Measurements from ENCODE around the gene PIP5KL1. TPM values are rescaled to one million over a fixed set of nuclear protein-coding genes. Genes with fewer than 3 reads are reported as not detected.

PIP5KL1 gene
- total RNA-seq, 1 donor from 2014 or later, result 1.2 TPM

- no peak for DNase-seq (ENCODE audit: low spot score)
- Mint-ChIP-seq H3K27ac (no peak overlapping the region), H3K4me3 (no peak overlapping the region), H3K36me3 (ENCODE audit: low read depth) (peaks cover 33% of the 10 kb centered on the region), H3K4me1 (ENCODE audit: low read depth) (peaks cover 85% of the 10 kb centered on the region), H3K9me3 (no peaks in the 10 kb centered on the region), H3K27me3 (ENCODE audit: insufficient read depth) (no peaks in the 10 kb centered on the region)
- intact Hi-C loops (cut with micrococcal nuclease), result no loop called here
These were observed 32.4 kb upstream of the PIP5KL1 start for GRCh38 chr9:127963041-127963358.

- intact Hi-C loops (cut with micrococcal nuclease), result no loop called here
- Mint-ChIP-seq H3K27ac (no peak overlapping the region), H3K27me3 (ENCODE audit: insufficient read depth) (no peaks in the 10 kb centered on the region), H3K4me1 (ENCODE audit: low read depth) (peaks cover 81% of the 10 kb centered on the region), H3K9me3 (no peaks in the 10 kb centered on the region), H3K4me3 (no peak overlapping the region), H3K36me3 (ENCODE audit: low read depth) (peaks cover 32% of the 10 kb centered on the region)
- DNase-seq (ENCODE audit: low spot score), result no peak
These were observed 31.7 kb upstream of the PIP5KL1 start for GRCh38 chr9:127962278-127962677.

- H3K4me1 Mint-ChIP-seq (ENCODE audit: low read depth), result peaks cover 75% of the 10 kb centered on the region
These were observed 31.1 kb upstream of the PIP5KL1 start for GRCh38 chr9:127961613-127962155.

DNA sequence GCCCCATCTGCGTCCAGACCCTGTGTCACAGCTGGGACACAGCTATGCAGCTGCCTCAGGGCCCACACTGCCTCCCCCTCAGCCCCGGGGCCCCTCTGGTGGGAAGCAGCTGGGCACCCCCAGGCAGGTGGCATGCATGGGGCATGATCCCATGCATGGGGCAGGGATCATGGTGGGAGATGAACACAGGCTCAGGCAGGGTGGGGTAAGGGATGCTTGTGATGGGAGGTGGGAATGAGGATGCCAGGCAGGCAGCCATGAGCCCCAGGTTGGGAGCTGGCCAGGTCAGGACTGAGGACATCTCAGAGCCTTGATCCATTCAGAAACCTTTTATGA, 30.5 kb upstream of the PIP5KL1 start:
- Mint-ChIP-seq H3K9me3 (no peaks in the 10 kb centered on the region), H3K36me3 (ENCODE audit: low read depth) (peaks cover 32% of the 10 kb centered on the region), H3K4me3 (no peak overlapping the region), H3K4me1 (ENCODE audit: low read depth) (peaks cover 73% of the 10 kb centered on the region), H3K27ac (no peak overlapping the region), H3K27me3 (ENCODE audit: insufficient read depth) (no peaks in the 10 kb centered on the region)
- intact Hi-C loops (cut with micrococcal nuclease), result no loop called here
- DNase-seq (ENCODE audit: low spot score), result no peak

More at GRCh38 chr9:127961613-127962155, 31.1 kb upstream of the PIP5KL1 start:
- no peak for DNase-seq (ENCODE audit: low spot score)
- intact Hi-C loops (cut with micrococcal nuclease), result no loop called here
- no peak overlapping the region for H3K27ac Mint-ChIP-seq
- no peak overlapping the region for H3K4me3 Mint-ChIP-seq
- no peaks in the 10 kb centered on the region for H3K27me3 Mint-ChIP-seq (ENCODE audit: insufficient read depth)
- no peaks in the 10 kb centered on the region for H3K9me3 Mint-ChIP-seq
- H3K36me3 Mint-ChIP-seq (ENCODE audit: low read depth), result peaks cover 32% of the 10 kb centered on the region

DNA sequence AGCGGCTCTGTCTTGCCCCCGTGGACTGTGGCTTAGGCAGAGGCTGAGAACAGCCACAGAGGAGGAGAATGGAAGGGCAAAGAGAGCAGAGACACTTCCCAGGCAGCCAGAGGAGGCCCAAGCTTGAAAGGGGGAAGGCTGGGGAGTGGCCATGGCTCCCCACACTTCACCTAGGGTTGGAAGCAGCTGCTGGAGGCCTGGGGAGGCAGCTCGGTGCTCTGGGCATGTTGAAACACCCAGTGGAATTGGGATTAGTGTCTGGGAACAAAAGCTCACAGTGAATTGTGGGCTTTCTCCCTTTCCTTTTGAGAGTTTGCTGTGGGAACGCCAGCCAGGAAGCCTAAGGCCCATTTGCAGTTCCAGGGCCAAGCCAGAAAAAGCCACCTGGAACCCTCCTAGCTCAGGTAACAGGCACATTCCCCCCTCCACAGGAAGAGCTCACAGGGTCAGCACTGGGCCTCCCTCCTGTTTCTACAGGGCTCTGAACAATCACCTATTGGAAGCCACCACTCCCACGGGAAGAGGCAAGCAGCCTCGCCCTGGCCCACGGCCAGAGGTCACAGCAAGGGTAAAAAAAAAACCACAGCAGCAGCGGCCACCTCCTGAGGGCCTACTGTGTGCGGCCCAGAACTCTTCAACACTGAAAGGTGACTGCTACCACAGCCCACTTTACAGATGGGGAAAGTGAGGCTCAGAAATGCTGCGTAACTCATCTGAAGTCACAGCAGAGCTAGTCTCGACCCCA, 30.0 kb upstream of the PIP5KL1 start:
- peak overlapping the region; percentile 47 for H3K27ac Mint-ChIP-seq
- peaks cover 34% of the 10 kb centered on the region for H3K36me3 Mint-ChIP-seq (ENCODE audit: low read depth)
- no peaks in the 10 kb centered on the region for H3K27me3 Mint-ChIP-seq (ENCODE audit: insufficient read depth)
- H3K9me3 Mint-ChIP-seq, result no peaks in the 10 kb centered on the region
- H3K4me1 Mint-ChIP-seq (ENCODE audit: low read depth), result peaks cover 74% of the 10 kb centered on the region
- no peak for DNase-seq (ENCODE audit: low spot score)
- intact Hi-C loops (cut with micrococcal nuclease), result no loop called here
- H3K4me3 Mint-ChIP-seq, result no peak overlapping the region

GRCh38 chr9:127959841-127960409, 29.3 kb upstream of the PIP5KL1 start:
- peak overlapping the region; percentile 47 for H3K27ac Mint-ChIP-seq
- H3K4me3 Mint-ChIP-seq, result peak overlapping the region; percentile 58
- no peak for DNase-seq (ENCODE audit: low spot score)
- intact Hi-C loops (cut with micrococcal nuclease), result loop anchor here (5.0 kb wide), 1 partner anchor 157 kb away; no protein-coding TSS in a partner anchor
- no peaks in the 10 kb centered on the region for H3K27me3 Mint-ChIP-seq (ENCODE audit: insufficient read depth)
- peaks cover 72% of the 10 kb centered on the region for H3K4me1 Mint-ChIP-seq (ENCODE audit: low read depth)
- no peaks in the 10 kb centered on the region for H3K9me3 Mint-ChIP-seq
- peaks cover 28% of the 10 kb centered on the region for H3K36me3 Mint-ChIP-seq (ENCODE audit: low read depth)

DNA sequence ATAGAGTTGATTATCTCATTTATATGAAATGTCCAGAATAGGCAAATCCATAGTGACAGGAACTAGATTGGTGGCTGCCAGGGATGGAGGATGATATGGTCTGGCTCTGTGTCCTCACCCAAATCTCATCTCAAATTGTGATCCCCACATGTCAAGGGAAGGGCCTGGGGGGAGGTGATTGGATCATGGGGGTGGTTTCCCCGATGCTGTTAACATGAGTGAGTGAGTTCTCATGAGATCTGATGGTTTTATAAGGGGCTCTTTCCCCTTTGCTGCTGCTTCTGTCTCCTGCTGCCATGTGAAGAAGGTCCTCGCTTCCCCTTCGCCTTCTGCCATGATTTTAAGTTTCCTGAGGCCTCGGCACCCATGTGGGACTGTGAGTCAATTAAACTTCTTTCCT, 28.8 kb upstream of the PIP5KL1 start:
- intact Hi-C loops (cut with micrococcal nuclease), result loop anchor here (5.0 kb wide), 1 partner anchor 158 kb away; no protein-coding TSS in a partner anchor
- Mint-ChIP-seq H3K27me3 (ENCODE audit: insufficient read depth) (no peaks in the 10 kb centered on the region), H3K9me3 (no peaks in the 10 kb centered on the region), H3K36me3 (ENCODE audit: low read depth) (peaks cover 28% of the 10 kb centered on the region), H3K4me1 (ENCODE audit: low read depth) (peaks cover 77% of the 10 kb centered on the region), H3K4me3 (no peak overlapping the region), H3K27ac (peak overlapping the region; percentile 26)
- no peak for DNase-seq (ENCODE audit: low spot score)

DNA sequence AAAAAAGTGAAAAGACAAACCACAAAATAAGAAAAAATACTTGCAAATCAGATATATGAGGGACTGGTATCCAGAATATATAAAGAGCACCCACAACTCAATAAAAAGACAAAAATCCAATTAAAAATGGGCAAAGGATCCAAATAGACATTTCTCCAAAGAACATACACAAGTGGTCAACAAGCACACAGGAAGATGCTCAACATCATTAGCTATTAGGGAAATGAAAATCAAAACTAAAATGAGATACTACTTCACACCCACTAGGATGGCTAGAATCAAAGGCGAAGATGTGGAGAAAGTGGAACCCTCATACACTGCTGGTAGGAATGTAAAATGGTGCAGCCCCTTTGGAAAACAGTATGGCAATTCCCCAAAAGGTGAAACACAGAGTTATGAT, 28.2 kb upstream of the PIP5KL1 start:
- Mint-ChIP-seq H3K4me1 (ENCODE audit: low read depth) (peaks cover 81% of the 10 kb centered on the region), H3K4me3 (no peak overlapping the region), H3K36me3 (ENCODE audit: low read depth) (peaks cover 28% of the 10 kb centered on the region), H3K27ac (no peak overlapping the region), H3K27me3 (ENCODE audit: insufficient read depth) (no peaks in the 10 kb centered on the region), H3K9me3 (no peaks in the 10 kb centered on the region)
- DNase-seq (ENCODE audit: low spot score), result no peak
- intact Hi-C loops (cut with micrococcal nuclease), result loop anchor here (5.0 kb wide), 1 partner anchor 159 kb away; no protein-coding TSS in a partner anchor

- no peaks in the 10 kb centered on the region for H3K9me3 Mint-ChIP-seq
- peaks cover 74% of the 10 kb centered on the region for H3K4me1 Mint-ChIP-seq (ENCODE audit: low read depth)
- DNase-seq (ENCODE audit: low spot score), result peak; percentile 56
- H3K4me3 Mint-ChIP-seq, result peak overlapping the region; percentile 12
- peak overlapping the region; percentile 73 for H3K27ac Mint-ChIP-seq
- H3K36me3 Mint-ChIP-seq (ENCODE audit: low read depth), result peaks cover 21% of the 10 kb centered on the region
- peaks cover 2% of the 10 kb centered on the region for H3K27me3 Mint-ChIP-seq (ENCODE audit: insufficient read depth)
- intact Hi-C loops (cut with micrococcal nuclease), result loop anchor here (1.0 to 5.0 kb wide), 5 partner anchors 12 to 162 kb away; no protein-coding TSS in a partner anchor
These were observed 24.9 kb upstream of the PIP5KL1 start for GRCh38 chr9:127955294-127956015.

- Mint-ChIP-seq H3K9me3 (no peaks in the 10 kb centered on the region), H3K4me1 (ENCODE audit: low read depth) (peaks cover 72% of the 10 kb centered on the region), H3K36me3 (ENCODE audit: low read depth) (peaks cover 20% of the 10 kb centered on the region), H3K4me3 (no peak overlapping the region), H3K27ac (no peak overlapping the region), H3K27me3 (ENCODE audit: insufficient read depth) (peaks cover 2% of the 10 kb centered on the region)
- DNase-seq (ENCODE audit: low spot score), result no peak
- intact Hi-C loops (cut with micrococcal nuclease), result loop anchor here (1.0 to 5.0 kb wide), 5 partner anchors 12 to 162 kb away; no protein-coding TSS in a partner anchor
These were observed 24.3 kb upstream of the PIP5KL1 start for GRCh38 chr9:127954831-127955293.

GRCh38 chr9:127953768-127954505, 23.4 kb upstream of the PIP5KL1 start:
- intact Hi-C loops (cut with micrococcal nuclease), result no loop called here
- Mint-ChIP-seq H3K4me1 (ENCODE audit: low read depth) (peaks cover 63% of the 10 kb centered on the region), H3K4me3 (no peak overlapping the region), H3K27me3 (ENCODE audit: insufficient read depth) (peaks cover 2% of the 10 kb centered on the region), H3K36me3 (ENCODE audit: low read depth) (peaks cover 13% of the 10 kb centered on the region), H3K27ac (peak overlapping the region; percentile 52), H3K9me3 (no peaks in the 10 kb centered on the region)
- DNase-seq (ENCODE audit: low spot score), result no peak

DNA sequence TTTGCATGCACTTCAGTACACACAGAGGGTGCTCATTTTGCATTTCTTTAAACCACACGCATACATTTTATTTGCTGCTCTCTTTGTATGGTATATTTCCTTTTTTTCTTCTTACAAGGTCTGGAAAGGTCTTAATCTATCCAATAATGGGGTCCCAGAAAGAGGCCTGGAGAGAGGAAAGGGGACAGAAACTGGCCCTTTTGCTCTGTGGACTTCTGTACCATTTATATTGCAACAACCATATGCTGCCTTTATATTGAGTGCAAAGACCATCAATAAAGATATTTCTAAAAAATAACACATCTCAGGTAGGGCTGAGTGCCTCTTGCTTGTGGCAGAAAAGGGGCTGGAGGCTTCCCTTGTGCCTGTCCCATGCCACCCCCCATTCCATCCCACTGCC, 22.6 kb upstream of the PIP5KL1 start:
- Mint-ChIP-seq H3K4me3 (no peak overlapping the region), H3K4me1 (ENCODE audit: low read depth) (peaks cover 55% of the 10 kb centered on the region), H3K9me3 (no peaks in the 10 kb centered on the region), H3K27me3 (ENCODE audit: insufficient read depth) (peaks cover 2% of the 10 kb centered on the region), H3K27ac (no peak overlapping the region), H3K36me3 (ENCODE audit: low read depth) (peaks cover 13% of the 10 kb centered on the region)
- intact Hi-C loops (cut with micrococcal nuclease), result no loop called here
- no peak for DNase-seq (ENCODE audit: low spot score)

Measured in activated T-helper 1 cell treated with anti-CD3 and anti-CD28 coated beads, Interleukin-12 subunit alpha, Interleukin-12 subunit beta, Interleukin-2, Interleukin-4 antibody, amounts not matched to agents 30 ng/mL and 10 ng/mL and 1 ng/mL, durations not matched to agents 14 hours and 24 hours and 36 hours (primary cell).